ENCODE data around the gene TTLL8.

TTLL8 gene

DNA sequence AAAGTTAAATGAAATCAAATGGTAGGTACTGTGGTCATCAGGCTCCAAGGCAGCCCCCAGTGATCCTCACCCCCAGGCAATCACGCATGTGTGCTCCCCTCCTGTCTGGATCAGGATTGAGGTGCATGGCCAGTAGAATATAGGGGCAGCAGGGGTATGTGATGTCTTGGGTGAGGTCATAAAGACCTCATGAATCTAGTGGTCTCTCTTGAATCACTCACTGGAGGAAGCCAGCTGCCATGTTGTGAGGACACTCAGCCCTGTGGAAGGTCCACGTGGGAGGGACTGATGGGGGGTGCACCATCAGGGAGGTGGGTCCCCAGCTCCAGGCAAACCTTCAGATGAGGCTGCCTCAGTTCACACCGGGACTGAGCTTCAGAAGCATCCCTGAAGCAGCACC is 38.8 kb downstream of the TTLL8 start:
- no peak for DNase-seq (ENCODE audit: low spot score)

DNA sequence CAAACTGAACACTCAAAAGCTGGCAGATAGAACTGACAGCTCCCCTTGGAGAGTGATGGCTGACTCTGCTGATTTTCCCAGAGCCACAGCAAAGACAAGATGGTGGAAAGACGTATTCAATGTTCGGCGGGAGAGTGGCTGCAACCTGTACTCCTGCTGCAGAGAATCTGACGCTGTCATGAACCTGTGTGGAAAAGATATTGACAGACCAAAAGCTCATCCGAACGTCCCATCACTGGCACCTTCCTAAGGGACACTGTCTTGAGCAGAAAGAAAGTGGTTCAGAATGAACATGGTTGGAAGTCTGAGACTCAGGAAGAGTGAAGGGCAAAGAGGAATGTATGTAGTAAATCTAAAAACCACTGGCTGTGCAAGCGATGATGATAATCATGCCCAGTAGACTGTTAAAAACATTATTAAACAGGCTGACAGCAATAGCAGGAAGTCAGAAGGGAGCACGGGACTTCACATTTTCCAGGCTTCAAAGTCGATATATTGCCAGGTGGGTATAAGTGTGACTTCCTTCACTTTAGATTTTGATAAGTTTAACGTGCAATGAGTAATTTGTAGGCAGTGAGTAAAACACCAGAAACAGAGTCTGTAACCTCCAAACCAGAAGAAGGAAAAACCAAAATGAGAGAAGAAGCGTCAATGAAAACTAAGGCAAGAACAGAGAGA is 39.4 kb downstream of the TTLL8 start:
- no peak for DNase-seq (ENCODE audit: low spot score)

DNA sequence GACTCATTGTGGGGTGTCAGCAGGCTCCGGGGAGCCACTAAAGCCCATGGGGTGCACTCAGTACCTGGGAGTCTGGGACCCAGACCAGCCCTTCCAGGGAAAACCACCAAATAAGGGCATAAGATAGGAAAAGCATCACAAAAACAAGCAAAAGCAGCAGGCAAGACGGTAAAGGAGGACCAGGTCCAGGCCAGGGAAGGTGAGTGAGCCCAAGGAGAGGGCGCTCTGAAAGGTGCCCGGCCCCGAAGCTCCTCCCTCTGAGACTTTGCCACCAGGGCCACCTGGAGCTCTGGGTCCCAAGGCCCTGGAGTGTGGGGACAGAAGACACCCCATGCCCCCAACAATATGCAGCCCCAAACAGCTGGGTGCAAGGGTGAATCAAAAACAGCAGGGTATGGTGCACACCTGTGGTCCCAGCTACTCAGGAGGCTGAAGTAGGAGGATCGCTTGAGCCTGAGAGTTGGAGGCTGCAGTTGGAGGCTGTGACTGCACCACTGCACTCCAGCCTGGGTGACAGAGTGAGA is 40.3 kb downstream of the TTLL8 start:
- no peak for DNase-seq (ENCODE audit: low spot score)

DNA sequence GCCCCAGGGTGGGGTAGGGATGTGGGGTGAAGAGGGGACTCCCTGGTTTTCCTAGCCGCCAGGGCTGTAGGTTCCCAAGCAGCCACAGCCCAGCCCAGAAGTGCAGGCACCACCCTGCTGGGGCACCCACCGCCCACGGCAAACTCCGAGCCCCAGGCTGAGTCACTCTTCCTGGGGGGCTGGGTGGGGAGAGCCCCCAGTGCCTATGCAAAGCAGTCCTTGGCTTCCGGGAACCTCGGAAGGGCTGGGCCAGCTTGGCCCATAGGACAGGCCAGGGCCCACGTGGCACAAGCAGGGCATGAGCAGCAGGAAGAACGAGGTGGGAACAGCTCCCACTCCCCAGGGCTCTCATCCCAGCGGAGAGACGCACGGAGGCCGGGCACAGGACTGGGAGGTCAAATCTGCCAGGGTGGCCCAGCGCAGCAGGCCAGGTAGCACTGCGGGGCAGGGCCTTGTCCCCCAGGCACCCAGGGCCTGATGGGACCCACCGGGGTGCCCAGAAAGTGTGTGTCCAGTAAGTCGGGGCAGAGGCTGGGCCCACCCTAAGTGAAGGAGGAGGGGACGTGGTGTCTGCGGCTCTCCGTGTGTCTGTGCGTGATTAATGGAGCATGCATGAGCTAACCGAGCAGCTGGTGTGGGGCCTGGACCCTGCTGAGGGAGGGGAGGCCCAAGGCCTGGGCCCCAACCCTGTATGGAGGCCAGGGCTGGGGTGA is 41.0 kb downstream of the TTLL8 start:
- DNase-seq (ENCODE audit: low spot score): no peak

DNA sequence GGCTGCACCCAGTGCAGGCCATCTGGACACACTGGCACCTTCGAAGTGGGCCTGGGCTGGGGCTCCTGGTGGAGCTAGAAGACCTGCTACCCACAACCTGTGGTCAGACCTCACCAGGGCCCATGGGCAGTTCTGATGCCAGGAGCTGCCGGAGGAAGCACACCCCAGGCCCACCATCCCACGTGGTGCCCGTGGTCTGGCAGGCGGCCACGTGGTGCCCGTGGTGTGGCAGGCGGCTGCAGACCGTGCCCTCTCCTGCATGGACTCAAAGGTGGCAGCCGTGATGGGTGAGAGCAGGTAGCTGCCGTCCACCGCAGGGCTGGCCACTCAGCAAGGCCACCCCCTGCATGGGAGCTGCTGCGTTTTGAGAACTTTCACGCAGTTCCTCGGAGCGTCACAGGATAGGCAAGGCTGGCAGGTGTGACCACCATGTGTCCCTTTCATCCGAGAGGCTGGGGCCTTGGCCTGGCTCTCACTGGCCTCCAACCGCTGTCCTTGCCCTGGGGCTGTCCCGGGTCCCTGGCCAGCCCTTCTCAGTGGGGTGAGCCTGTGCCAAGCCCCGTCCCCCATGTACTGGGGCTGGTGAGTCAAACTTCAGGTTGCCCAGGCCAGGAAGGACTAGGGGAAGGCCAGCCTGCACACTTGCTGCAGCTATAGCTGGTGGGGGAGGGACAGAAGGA is 41.6 kb downstream of the TTLL8 start:
- DNase-seq (ENCODE audit: low spot score): no peak

DNA sequence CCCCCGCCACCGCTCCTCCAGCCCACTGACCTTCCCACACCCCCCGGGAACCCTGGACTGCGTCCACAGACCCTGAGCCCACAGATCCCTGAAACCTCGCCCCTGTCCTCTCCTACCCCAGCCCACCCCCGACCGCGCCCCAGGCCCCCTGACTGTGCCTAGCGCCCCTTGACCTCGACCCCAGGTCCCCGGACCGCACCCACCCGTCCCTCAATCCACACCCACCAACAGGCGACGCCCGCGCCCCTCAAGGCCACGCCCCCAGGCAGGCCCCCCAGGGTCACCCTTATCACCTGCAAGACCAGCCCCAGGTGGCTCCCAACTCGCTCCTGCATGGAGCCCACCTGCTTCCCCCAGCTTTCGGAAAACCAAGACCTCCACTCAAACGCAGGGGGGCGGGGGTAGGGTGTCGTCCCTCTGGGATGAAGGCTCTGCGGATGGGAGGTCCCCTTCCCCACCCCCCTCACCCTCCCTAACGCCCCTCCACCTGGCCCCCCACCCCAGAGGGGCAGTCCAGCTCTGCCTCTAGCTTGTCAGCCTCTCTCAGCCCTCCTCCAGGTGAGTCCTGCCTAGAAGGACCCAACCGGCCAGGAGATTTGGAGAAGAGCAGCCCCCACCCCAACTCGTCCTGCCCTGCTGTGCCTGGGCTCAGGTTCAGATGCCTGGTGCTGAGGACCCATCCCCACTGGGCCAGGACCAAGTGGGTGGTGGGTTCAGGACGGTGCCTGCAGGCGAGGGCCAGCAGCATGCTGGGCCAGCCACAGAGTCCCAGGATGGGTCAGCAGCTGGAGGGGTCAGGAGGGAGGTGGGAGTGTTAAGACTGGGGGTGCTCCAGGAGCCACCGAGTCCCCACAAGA is 42.4 kb downstream of the TTLL8 start:
- no peak for DNase-seq (ENCODE audit: low spot score)

DNA sequence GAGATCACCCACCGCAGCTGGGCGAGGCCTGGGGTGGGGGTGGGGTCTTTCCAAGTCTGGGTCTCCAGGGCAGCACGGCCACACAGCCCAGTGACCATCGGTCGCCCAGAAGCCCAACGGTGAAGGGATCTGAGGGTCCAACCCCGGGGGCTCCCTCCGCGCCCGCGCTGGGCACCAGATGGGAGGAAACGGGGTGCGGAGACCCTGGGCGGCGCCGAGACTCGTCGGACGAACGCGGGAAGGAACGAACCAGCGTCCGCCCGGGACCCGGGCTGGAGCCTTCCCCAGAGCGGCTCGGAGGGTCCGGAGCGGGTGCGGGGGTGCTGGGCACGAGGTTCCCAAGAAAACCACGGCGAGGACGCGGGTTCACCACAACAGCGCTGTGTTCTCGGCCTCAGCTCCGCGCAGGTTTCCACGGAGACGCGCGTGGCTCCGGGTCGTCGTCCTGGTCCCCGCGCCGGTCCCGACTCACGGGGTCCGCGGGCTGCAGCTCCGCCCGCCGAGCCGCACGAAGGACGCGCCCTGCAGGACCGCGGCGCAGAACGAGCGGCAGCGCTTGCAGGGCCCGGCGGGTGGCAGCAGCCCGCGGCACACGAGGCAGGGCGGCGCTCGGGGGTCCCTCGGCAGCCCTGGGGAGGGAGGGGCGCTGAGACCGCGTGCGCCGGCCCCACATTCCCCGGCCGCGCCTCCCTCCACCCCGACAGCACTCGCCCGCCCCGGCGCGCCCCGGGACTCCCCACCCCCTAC is 43.3 kb downstream of the TTLL8 start:
- no peak for DNase-seq (ENCODE audit: low spot score)

DNA sequence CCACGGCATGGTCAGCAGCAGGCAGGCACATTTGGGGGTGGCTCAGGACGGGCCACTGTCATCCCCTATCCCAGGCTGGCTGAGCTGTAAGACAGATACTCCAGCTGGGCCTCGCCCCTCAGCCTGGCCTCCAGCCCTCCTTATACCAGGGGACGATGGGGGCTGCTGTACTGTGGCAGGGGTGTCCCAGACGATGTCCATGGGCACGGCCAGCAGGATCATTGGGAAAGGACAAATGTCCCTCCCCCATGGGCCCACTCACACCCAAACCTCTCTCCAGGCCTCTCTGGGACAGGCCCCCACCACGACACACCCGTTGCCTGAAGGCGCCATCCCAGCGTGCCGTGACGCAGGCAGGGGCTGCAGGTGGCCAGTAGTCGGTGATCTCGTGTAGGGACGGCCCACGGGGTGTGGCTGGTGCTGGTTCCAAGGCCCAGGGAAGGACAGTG is 44.0 kb downstream of the TTLL8 start:
- DNase-seq (ENCODE audit: low spot score): no peak

DNA sequence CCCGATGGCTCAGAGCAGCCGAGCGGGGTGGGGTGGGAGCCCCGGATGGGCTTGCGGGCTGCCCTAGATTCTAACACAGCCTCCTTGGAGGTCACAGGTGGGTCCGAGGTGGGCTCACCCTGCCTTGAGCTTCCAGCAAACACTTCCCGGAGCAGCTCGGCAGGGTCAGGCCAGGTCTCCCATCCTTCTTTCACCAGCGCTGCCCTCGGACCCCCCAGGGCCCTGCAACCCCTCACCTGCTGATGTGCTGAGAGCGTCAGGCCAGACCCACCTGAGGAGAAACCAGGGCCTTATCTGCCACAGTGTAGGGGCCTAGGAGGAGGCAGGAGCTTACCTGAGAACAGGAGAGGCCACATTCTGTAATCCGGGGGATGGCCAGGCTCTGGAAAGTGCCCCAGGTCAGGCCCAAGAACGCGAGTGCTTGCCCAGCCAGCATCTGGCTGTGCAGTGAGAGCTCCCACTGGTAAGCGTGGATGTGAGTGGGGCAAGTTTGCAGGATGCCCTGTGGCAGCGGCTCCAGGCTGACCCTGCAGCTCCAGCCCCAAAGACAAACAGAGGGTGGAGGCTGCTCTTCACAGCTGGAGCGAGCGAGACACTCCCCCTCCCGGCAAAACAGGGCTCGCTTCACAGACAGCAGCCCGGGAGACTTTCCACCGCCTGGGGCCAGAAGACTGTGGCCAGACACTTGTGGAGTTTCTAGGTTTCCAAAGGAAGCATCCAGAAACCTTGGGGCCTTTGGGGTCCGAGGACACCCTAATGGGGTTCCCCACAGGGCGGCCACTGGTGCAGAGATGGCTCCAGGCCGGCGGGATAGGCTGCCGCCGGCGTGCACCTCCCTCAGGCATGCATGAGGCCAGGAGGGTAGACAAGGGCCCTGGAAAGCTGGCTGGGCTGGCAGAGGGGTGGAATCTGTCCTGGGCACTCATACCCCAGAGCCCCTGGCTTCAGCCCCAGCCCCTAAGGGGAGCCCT is 45.6 kb downstream of the TTLL8 start, which contains the start of gene IL17REL:
IL17REL (minus strand) TSS at position 555 of the 971 bp plus-strand sequence; CDS start at position 436, 119 bp downstream.
- DNase-seq (ENCODE audit: low spot score): no peak

DNA sequence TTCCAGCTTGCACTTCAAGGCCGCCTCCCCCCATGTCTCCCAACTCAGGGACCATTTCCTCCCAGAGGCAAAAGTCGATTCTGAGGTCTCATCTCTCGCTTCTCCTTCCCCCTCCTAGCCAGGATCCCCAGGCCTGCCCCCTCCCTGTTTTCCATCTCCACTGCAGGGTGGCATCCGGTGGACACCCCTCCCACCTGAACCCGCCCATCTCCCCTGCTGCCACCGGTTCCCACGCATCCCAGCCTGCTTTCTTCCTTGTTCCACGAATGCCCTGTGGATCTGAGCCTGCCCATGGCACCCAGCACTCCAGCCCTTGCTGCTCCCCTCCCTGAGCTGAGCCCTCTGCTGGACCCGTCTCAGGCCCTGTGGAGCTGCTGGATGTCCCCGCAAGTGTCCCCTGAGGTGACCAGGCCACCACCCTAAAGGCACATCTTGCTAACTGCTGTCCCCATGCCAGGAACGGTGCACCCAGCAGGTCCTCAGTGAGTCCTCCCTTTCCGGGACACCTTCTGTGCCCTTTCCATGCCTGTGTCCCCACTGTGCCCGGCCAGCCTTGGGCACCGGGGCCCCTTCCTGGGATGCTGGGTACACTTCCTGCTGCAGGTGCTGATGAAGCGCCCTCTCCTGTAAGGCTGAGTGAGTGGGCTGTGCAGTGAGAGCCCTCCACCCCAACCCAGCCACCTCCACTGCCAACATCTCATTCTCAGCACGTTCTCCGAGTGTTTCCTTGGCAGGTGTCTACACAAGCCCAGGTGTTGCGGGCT is 46.5 kb downstream of the TTLL8 start:
- DNase-seq (ENCODE audit: low spot score): no peak

DNA sequence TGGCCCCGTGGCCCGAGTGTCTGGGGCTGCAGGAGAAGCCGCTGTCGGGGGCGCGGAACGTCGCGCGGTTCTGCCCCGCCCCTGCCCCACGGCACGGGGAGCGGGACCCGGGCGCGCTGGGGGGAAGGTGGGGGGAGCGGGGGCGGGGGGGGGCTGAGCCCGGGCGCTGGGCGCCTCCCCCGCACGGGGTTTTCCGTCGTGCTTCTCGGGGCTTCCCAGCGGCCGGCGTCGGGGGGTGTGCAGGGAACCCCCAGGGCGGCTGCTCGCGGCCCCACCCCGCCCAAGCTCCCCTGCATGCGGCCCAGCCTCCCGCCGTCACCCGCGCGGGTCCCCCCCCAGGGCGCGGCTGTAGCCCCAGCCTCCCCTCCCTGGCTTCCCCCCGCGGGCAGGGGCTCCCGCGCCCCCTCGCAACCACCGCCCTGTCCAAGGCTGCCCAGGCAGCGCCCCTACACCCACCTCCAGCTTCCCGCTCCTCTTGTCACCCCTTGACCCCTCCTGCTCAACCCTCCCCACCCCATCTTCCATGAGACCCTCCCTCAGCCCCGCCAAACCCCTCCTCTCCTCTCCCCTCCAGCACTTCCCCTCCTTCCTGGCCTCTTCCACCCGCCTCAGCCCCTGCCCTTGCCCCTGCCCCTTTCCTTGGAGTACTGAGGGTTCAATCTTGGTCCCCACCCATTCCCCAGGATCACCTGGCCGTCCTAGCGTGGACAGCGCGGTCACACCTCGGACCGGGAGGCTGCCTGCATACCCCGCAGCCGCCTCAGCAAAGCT is 47.2 kb downstream of the TTLL8 start:
- no peak for DNase-seq (ENCODE audit: low spot score)

DNA sequence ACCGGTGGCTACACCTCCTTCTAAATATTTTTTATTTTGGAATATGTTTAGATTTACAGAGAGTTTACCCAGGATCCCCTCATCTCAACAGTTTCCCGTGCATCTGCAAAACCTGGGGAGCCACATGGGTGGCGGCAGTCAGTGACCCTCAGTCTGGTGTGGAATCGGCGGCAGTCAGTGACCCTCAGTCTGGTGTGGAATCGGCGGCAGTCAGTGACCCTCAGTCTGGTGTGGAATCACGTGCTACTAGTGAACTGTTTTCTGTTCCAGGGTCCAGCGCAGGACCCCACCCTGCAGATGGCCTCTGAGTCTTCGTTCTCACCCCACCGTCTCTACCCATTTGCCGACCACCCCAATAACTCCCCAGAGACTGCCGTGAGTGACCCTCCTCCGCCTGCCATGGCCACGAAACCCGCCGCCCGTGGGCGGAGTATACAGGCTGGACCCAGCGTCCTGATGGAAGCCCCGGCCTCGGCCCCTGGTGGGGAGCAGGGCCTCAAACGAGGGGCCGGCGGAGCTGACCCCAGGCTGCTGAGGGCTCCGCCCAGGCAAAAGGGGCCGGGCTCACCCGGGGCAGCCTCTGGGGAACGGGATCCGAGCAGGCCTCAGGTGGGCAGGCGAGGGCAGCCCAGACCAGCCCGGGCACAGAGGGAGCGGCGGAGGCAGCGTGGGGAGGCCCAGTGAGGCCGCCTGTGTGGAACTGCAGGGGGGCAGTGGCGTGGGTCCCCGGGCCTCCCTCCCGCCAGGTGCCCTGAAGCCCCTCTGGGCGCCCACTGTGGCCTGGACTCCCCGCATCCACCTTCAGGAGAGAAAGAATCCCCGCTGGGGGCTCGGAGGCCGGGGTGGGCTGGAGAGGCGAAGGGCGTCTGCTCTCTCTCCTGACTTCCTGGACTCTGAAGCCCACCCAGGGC is 48.1 kb downstream of the TTLL8 start:
- no peak for DNase-seq (ENCODE audit: low spot score)

DNA sequence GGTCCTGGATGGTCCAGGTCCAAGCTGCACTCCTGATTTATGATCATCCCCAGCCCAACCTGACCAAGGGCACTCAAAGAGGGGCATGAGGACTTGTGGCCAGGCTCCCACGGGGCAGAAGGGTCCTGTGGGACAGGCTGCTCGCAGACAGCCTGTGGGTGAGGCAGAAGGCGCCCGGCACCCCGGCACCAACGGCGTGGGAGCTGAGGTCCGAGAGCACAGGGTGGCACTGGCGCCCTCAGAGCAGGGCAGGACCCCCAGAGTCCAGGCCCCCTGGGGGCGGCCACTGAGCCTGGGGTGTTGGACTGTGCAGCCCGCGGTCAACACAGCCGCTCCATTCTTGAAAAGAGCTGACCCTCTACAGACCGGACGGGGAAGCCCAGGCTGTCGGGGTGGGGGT is 48.8 kb downstream of the TTLL8 start:
- DNase-seq (ENCODE audit: low spot score): no peak

DNA sequence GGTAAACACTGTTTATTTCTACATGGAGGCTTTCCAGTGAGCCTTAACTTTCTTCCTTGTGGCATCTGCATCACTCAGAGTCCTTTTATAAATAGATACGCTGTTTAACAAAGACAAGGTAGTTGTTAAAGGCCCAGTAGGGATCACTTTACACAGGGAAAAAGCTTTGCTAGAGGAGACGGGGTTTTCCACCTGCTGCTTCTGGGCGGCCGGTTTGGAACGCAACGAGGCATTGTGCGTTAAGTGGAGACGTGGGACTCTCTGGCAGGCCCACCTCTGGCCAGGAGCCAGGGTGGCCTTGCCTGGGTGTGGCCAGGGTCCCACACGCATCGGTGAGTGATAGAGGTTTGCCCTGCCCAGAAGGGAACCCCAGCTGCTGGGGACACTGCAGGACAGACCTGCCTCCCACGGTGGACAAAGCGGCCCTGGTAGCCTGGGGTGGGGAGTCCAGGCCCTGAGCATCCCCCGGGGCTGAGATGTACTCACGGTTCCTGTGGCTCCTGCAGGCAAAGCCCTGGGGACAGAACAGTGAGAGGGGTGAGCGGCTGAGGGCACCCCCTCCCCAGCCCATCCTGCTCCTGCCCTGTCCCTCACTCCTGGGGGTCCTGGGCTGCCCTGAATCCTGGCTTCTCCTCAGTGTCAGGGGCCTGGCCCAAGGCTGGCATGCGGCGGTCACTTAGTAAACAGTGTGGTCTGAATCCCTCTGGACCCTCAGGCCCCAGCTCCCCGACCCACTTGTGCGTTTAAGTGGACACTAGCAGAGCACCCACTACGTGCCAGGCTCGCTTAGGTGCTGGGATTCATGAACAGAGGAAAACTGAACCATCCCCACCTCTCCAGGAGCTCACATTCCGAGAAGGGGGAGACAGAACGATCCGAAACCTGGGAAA is 49.7 kb downstream of the TTLL8 start:
- DNase-seq (ENCODE audit: low spot score): no peak

DNA sequence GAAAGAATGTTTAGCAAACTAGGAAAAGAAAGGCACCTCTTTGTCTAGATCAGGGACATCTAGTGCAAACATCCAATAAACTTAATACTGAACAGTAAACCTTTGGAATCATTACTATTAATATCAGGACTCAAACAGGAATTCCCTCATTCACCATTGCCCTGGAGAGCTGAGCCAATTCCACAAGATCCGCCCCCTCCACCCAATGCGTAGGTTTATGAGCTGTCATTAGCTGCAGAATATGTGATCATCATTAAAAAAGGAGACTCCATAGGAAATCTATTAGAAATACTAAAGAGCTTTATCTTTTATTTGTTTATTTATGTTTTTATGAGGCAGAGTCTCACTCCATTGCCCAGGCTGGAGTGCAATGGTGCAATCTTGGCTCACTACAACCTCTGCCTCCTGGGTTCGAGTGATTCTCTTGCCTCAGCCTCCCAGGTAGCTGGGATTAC is 51.0 kb downstream of the TTLL8 start:
- DNase-seq (ENCODE audit: low spot score): no peak

DNA sequence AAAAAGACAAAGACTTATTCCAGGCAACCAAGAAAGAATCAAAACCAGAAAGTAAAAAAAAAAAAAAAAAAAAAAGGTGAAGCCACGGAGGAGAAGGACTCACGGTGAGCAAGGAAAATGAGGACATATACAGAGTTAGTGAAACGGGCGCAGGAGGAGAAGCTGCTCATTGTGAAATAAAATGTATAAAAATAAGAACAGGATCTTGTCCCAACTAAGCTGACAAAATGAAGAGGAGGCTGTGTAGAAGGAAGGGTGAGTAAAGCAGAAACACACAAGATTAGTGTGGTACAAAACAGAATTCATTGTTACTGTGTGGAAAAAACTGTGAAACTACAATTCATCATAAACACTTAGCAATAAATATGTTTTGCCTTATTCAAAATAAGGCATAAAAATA is 53.2 kb downstream of the TTLL8 start:
- no peak for DNase-seq (ENCODE audit: low spot score)

Data from SK-N-DZ (cell line).